ELF-1 (cell line): Measurements from ENCODE around the gene PLA2G4E.
A peak's percentile ranks its signal among the peaks of the same experiment; 100 is the strongest.

Experiments
- DNase-seq: peaks from one replicate; pipeline ENCODE4 v3.0.0-alpha.2; 2016; ENCODE audit warnings: low read depth, low spot score

Gene PLA2G4E, protein sequence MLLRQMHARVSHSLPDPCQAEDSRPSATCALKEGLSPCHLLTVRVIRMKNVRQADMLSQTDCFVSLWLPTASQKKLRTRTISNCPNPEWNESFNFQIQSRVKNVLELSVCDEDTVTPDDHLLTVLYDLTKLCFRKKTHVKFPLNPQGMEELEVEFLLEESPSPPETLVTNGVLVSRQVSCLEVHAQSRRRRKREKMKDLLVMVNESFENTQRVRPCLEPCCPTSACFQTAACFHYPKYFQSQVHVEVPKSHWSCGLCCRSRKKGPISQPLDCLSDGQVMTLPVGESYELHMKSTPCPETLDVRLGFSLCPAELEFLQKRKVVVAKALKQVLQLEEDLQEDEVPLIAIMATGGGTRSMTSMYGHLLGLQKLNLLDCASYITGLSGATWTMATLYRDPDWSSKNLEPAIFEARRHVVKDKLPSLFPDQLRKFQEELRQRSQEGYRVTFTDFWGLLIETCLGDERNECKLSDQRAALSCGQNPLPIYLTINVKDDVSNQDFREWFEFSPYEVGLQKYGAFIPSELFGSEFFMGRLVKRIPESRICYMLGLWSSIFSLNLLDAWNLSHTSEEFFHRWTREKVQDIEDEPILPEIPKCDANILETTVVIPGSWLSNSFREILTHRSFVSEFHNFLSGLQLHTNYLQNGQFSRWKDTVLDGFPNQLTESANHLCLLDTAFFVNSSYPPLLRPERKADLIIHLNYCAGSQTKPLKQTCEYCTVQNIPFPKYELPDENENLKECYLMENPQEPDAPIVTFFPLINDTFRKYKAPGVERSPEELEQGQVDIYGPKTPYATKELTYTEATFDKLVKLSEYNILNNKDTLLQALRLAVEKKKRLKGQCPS

DNA sequence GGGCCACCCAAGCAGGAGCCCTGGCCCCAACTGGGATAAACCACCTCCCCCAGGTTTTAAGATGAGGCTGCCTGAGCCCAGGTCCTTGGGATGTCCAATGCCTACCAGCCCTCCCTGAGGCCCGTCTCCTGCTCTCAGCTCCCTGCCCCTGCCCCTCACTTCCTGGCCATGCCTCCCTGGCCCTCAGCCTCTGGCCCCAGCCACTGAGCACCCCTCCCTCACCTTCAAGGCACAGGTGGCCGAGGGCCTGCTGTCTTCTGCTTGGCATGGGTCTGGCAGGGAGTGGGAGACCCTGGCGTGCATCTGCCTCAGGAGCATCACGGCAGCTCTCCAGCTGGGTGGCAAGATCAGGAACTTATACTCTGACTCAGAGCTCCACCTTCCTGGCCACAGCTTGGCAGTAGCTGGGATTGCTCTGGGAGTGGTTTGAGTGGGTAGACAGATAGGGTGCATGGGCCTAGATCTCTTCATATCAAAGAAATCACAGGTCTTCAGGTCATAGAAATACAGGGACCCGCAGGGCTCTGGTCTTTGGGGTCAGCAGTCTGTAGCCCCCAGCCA, at the start of gene PLA2G4E:
TSS of gene PLA2G4E (minus strand) at position 330 of the 561 bp plus-strand sequence. CDS start at position 318, 12 bp downstream.
- no peak for DNase-seq

DNA sequence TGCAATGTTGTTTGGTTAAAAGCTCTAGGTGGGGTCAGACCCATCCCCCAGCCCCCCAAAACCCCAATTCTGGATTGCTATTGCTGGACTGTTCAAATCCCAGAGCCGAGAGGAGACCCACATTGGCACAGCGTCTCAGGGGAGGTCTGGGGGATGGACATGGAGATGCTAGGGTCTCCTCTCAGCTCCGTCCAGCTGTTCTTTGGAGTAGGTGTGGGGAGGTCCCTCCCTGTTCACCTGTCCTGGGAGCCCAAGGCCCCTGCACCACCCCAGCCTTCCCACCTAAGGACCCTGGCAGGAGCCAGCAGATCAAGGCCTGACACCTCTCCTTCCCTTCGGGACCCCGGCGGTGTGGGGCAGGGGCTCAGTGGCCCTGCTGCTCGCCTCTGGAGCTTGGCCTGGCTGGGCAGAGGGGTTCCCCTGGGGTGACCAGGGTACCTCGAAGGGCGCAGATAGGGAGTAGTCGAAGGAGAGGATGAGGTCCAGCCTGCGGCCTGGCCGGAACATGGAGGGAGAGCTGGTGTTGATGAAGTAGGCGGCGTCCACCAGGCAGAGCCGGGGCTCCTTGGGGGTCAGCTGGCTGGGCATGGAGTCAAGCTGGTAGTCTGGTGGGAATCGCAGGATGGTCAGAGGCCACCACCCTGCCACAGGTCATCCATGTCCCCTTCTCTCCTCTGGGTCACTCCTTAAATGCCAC, 49.6 kb upstream of the PLA2G4E start:
- no peak for DNase-seq

DNA sequence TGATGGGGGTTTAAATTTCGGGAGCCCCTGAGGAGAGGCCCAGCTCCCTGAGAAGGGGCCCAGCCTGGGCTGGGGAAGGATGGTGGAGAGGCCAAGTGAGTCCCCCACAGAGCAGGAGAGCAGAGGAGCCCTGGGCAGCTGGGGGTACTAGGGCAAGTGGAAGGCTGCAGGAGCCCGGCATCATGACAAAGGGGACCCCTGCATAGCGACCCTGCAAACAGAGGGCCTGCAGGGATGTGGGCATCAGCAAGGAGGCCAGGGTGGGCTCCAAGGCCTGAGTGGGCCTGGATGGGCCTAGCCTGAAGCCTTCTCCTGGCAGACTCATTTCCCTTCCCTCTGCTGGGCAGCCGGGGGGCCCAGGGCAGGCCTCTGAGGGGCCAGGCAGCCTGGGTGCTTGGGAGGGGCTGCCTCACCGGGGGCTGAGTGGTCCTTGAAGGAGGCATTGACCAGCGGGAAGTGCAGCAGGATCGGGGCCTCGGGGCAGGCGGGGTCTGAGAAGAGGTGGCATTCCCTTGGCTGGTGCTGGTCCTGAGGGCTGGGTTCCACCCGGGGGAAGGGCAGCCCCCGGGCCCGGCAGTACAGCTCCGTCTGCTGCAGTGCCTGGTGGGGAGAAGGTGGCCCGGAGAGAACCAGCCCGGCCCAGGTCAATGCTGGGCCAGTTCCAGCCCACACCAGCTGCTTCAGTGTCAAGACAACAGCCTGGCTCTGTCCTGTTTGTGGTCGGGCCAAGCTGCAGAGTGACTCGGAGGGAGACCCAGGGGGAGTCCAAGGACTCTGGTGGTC, 48.8 kb upstream of the PLA2G4E start:
- DNase-seq: no peak

DNA sequence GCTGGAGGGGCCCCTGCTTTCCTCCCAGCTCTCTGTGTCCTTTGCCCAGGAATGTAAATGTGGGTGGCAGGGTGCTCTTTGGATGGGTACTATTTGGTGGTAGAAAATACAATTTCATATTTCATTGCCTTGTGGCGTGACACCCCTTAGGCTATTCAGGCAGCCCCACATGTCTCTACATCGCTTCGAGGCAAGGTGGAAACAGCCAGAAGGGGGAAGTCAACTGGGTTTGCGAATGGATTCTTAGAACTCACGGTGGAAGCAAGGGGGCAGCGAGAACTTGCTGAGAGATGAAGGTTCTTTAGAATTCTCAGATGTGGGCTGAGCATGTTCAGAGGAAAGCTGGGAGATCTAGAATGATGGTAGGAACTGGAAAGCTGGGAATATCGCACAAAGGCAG, 48.2 kb upstream of the PLA2G4E start:
- no peak for DNase-seq

DNA sequence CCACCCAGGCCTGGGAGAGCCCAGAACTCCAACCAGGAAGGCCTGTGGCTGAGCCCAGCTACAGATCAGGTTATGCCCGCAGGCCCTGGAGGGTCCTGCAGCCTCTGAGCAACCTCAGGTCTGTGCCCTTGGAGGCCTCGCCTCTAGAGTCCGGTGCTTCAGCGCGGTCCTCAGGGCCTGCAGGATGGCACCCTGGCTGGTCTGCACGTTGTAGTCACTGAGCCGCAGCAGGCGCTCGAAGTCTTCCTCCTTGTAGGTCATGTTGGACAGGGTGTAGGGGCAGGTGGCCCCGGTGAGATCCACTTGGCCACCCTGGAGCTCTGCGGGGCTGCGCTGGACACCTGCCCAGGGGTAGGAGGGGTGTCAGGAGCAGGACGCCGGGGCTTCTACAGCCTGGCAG, 47.8 kb upstream of the PLA2G4E start:
- DNase-seq: no peak

DNA sequence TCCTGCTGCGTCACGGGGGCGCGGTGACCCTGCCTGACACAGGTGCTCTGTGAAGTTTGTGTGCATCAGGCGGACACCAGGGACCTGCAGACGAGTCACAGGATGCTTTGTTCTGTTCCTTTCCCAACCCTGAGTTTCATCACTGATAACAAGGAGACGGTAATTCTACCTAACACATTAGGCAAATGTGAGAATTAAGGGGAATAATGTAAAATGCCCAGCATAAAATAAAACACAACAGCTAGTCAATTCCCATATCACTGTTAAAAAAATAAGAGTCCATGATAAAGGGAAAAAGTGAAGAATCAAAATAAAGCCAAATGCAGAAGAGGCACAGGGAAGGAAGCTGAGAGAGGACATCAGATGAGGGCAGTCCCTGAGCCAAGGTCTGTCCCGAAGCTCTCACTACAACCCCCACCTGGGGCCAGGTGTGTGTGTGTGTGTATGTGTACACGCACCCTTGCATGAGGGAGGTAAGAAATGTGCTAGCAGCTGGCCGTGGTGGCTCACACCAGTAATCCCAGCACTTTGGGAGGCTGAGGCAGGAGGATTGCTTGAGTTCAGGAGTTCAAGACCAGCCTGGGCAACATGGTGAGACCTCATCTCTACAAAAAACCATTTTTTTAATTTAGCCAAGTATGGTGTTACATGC, 46.0 kb upstream of the PLA2G4E start:
- DNase-seq: no peak

DNA sequence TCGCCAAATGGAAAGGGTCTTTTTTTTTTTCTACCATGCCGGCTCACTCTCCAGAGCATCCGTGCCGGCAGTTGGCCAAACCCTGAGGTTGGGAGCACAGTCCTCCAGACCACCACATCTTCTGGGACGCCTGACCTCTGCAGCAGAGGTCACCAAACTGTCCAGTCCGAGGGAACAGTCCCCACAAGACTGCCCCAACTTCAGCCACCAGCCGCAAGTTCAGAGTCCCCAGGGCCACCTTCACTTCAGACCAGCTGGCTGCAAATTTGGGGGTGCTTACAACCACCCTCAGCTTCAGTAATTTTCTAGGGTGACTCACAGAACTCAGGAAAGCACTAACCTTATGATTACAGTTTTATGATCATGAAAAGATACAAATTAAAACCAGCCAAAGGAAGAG, 44.6 kb upstream of the PLA2G4E start:
- DNase-seq: no peak

DNA sequence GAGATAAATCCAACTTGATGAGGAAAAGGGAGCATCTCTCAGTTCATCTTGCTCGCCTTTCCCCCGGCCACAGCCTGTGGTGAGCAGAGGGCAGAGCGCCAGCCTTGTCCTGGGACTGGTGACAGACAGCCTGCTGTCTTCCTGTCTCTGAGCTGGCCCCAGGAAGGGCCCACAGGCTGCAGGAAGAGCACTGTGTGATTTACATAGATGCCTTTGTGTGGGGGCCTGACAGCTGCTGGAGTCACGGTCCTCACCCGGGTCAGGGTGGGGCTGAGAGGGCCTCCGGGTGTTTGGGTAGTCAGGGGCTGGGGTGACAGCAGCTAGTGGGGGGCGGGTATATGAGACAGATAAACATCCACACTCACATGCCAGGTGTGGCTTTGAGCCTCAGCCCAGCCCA, 44.2 kb upstream of the PLA2G4E start:
- no peak for DNase-seq

DNA sequence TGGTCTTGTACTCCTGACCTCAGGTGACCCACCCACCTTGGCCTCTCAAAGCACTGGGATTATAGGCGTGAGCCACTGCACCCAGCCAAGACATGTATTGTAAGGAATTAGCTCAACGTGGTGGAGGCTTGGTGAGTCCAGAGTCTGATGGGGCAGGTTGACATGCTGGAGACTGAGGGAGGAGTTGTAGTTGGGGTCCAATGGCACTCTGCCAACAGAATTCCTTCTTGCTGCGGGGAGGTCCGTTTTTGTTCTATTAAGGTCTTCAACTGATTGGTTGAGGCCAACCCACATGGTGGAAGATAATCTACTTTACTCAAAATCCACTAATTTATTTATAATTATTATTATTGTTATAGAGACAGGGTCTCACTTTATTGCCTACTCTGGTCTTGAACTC, 43.4 kb upstream of the PLA2G4E start:
- no peak for DNase-seq

DNA sequence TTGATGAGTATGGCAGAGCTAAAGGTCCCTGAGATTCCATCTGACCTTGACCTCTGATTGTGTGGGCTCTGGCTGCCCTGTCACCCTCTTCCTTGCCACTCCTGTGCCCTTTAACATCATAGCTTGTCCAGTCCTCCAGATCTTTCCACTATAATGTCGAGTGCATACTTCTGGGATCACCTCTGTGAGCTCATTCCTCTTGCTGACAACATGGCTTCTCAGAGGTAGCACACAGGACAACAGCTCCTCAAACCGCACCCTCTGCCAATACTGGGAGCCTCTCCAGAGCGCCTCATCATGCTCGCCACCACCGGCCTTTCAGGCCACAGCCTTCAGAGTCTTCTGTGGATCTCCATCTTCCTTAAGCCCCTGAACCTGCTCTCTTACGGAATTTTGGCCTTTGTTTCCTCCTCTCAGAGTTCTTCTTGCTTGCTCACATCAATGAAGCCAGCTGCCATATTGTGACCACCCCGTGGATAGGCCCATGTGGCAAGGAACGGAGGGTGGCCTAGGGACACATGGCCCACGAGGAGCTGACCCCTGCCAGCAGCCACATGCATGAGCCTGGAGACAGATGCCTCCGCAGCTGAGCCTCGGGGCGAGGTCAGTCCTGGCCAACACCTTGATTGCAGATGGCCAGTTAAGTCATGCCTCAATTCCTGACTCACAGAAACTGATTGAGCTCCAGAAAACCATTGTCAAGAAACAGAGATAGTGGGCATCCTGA, 42.4 kb upstream of the PLA2G4E start:
- DNase-seq: no peak

DNA sequence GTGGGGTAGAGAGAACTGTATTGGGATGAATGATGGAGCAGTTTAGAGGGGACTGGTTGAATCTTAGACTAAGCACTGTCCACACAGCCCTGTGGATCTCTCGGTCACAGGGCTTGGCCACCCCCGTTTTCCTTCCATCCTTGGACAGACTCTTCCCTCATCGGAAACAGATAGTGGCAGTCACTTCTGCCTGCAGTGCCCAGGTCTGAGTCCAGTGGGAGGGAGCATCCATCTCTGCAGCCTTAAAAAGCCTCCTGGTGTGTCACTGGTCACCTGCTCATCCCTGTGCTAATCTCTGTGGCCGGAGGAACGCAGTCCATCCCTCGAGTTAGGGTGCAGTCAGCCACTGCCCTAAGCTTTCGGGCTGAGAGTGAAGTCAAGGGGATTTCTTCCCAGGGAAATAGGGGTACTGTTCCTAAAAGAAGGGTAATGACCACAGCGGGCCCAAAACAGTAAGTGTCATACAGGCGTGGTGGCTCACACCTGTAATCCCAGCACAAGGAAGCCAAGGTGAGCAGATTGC, 41.5 kb upstream of the PLA2G4E start:
- no peak for DNase-seq

DNA sequence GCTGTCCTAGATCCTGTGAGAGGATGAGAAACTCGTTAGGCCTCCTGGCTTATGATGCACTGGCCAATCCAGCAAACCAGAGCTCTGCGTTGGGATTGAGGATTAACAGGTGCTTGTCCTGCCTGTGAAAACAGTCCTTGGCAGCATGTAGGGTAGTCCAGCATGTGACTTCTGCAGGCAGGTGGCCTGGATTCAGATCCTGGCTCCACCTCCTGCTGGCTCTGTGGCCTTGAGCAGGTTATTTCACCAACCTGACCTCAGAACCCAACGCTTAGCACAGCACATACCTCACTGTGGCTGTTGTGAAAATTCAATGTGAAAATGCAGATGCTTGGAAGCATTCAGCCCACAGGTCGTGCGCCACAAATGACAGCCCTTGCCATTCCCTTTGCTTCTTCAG, 40.0 kb upstream of the PLA2G4E start:
- DNase-seq: no peak

DNA sequence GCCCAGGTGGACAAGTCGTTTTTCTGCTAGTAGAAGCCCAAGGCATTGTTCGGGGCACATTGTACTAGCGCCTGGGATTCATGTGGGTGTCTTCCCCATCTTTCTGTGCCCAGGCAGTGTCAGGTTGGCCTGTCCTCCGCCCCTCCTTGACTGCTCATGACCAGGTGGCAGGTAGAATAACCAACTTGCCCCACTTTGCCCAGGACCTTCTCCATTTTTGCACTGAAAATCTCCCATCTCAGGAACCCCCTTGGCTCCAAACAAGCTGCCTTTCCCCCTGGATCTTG, 39.6 kb upstream of the PLA2G4E start:
- no peak for DNase-seq

DNA sequence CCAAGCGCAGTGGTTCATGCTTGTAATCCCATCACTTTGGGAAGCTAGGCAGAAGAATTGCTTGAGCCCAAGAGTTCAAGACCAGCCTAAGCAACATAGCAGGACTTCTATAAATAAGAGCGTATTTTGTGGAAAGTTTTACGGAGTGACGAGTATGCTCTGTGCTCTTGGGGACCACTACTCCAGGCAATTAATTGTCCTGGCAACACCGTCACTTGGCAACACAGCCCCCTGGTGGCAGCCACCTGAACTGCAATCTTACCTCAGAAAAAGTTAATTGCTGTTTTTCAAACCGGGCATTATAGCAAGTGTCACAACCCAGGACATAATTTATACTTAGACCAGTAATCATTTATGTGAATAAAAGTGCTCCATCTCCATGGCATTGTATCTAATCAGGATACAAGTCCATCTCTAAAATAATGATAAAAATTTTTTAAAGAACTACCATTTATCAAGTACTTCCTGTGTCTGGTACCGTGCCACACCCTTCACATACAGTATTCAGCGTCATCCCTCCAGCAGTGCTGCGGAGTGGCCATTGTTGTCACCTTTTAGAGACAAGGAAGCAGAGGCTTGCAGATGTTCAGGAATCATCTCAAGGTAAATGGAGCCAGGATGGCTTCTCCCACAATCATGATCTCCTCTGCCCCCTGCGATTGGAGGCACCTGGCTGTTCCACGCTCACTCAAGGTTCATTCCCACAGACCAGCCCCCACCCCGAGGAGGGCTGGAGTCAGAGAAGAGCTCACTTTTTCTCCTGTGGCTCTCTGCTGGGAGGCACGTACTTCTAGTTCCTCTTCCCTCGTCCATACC, 39.0 kb upstream of the PLA2G4E start:
- DNase-seq: peak; percentile 59

DNA sequence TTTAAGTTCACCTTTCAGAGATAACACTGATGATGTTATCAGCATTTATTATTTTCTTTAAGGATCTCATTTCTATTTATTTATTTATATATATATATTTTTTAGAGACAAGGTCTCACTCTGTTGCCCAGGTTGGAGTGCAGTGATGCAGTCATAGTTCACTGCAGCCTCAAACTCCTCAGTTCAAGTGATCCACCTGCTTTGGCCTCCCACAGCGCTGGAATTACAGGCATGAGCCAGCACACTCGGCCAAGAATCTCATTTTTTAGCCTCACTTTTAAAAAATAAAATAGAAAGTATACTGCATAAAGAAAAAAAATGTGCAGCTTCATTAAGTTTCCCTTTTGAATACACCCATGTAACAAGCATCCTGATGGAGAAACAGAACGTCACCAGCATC, 37.9 kb upstream of the PLA2G4E start:
- DNase-seq: no peak

DNA sequence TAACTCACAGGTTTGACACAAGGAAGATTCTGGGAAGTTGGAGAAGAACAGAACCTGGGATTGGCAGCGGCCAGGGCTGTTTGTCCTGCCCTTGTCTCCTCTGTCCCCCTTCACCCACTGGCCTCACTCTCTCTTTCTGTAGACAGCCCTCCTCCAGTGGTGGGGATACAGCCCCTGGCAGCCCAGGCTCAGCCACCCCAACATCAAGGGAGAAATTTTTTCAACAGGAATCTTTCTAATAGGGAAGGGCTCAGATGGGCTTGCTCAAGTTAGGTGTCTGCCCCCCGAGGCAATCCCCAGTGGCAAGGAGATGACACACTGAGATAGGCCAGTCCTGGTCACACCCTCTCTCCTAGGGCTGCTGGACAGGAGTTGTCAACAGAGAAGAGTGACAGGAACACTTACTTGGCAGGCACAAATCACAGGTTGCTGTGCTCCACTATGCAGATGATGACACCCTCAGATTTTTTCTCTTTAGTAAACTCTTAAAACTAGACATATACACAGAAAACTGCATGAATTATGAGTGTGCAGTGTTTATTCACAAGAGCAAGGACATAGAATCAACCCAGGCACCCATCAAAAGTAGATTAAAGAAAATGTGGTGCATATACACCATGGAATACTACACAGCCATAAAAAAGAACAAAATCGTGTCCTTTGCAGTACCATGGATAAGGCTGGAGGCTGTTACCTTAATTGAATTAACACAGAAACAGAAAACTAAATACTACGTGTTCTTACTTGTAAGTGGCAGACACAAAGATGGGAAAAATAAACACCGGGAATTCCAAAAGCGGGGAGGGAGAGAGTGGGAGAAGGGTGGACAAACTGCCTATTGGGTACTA, 37.2 kb upstream of the PLA2G4E start:
- DNase-seq: no peak

DNA sequence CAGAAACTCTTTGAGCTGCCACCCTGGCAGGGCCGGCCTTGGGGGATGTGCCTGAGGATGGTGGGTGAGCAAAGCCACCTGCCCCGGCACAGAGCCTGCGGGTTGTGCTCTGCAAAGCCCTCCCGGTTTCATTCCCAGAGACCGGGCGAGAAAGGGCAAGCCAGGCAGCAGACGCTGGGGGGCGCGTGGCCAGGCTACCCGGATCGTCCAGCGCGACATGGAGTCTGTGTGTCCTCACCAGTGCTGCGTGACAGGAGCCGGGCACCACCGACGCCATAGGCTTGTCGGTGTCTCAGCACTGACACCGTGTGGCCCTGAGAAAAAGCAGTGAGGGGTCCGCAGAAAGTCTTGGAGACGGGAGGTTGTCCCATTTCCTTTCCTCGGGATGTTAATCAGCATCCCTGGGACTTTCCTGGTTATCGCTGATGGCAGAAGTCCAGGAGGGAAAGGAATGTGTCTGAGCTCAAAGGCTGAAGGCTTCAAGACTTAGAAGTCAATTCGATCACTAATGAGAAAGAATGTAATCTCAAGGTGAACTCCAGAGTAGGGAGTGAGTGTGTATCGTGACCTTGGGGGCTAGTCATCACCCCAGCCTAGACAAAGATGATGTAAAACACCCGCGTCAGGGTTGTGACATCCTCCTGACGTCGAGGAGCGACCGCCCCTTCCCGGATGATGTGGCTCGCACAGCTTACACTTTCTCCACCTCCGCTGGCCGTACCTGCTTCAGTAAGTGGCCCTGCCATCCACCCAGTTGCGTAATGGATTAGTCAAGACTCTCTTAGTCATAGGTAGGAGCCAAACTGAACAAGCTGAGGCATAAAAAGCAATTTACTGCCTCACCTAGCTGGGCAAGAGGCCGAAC, 36.3 kb upstream of the PLA2G4E start:
- peak; percentile 94 for DNase-seq
